Glutamatergic neuron (in vitro differentiated cells): ENCODE measurements around the gene HES2. TPM values are rescaled to one million over a fixed set of nuclear protein-coding genes. Genes with fewer than 3 reads are reported as not detected.
"Not testable (repeated sequence)": the region's sequence is repeated elsewhere in the genome, so short reads cannot be mapped to it uniquely, and the experiment has no call there.

Source experiments
- DNase-seq: peaks from one replicate; pipeline ENCODE4 v3.0.0; 2022
- H3K27ac Mint-ChIP-seq: one replicate; pipeline ENCODE4 v1.8.0; 2020; ENCODE audit warnings: mild to moderate bottlenecking, mixed read lengths, inconsistent platforms; ENCODE audit not compliant: unreplicated experiment
- H3K27me3 Mint-ChIP-seq: one replicate; pipeline ENCODE4 v1.8.0; 2020; ENCODE audit warnings: mild to moderate bottlenecking, moderate library complexity, mixed read lengths, inconsistent platforms; ENCODE audit not compliant: unreplicated experiment
- H3K36me3 Mint-ChIP-seq: one replicate; pipeline ENCODE4 v1.8.0; 2020; ENCODE audit warnings: mild to moderate bottlenecking, mixed read lengths, inconsistent platforms; ENCODE audit not compliant: unreplicated experiment
- H3K4me1 Mint-ChIP-seq: one replicate; pipeline ENCODE4 v1.8.0; 2020; ENCODE audit warnings: mild to moderate bottlenecking, low read depth, mixed read lengths, inconsistent platforms; ENCODE audit not compliant: unreplicated experiment
- H3K4me3 Mint-ChIP-seq: one replicate; pipeline ENCODE4 v1.8.0; 2020; ENCODE audit warnings: mild to moderate bottlenecking, mixed read lengths, inconsistent platforms; ENCODE audit not compliant: unreplicated experiment
- H3K9me3 Mint-ChIP-seq: one replicate; pipeline ENCODE4 v1.8.0; 2020; ENCODE audit warnings: mild to moderate bottlenecking, moderate library complexity, mixed read lengths, inconsistent platforms; ENCODE audit not compliant: unreplicated experiment
- total RNA-seq: library from RNA; stranded (reverse); fragmentation: NEBNext Ultra II Directional; extraction: Animal tissue kit (Norgen Biotek cat#: 25700); gene quantifications from one replicate; pipeline ENCODE4 v1.2.1, GENCODE V29; 2021; ENCODE audit not compliant: unreplicated experiment
- TF ChIP-seq, protein P1 (sequence below): fragments of 200-600 bp; sonication (generic); IDR thresholded peaks from one replicate; pipeline ENCODE4 v1.5.0; 2021; ENCODE audit not compliant: partially characterized antibody, unreplicated experiment

The HES2 gene
- total RNA-seq, 1 donor from 2014 or later, result 54.6 TPM

DNA sequence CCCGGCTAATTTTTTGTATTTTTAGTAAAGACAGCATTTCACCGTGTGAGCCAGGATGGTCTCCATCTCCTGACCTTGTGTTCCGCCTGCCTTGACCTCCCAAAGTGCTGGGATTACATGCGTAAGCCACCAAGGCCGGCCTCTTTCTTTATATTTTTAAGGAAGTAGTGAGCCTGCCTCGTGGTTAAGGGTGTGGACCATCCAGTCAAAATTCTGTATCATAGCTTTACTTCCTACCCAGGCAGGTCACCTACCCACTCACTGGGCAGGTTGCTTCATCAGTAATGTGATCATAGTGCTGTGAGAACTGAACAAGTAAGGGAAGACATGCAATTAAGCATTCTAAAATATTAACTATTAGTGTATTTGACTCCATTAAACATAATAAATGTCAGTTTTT, 18.0 kb downstream of the HES2 start:
- Mint-ChIP-seq H3K9me3 (peaks cover 12% of the 10 kb centered on the region), H3K27ac (no peak overlapping the region), H3K27me3 (peaks cover 6% of the 10 kb centered on the region), H3K36me3 (no peaks in the 10 kb centered on the region), H3K4me3 (no peak overlapping the region), H3K4me1 (peaks cover 7% of the 10 kb centered on the region)
- TF ChIP-seq, protein P1, sequence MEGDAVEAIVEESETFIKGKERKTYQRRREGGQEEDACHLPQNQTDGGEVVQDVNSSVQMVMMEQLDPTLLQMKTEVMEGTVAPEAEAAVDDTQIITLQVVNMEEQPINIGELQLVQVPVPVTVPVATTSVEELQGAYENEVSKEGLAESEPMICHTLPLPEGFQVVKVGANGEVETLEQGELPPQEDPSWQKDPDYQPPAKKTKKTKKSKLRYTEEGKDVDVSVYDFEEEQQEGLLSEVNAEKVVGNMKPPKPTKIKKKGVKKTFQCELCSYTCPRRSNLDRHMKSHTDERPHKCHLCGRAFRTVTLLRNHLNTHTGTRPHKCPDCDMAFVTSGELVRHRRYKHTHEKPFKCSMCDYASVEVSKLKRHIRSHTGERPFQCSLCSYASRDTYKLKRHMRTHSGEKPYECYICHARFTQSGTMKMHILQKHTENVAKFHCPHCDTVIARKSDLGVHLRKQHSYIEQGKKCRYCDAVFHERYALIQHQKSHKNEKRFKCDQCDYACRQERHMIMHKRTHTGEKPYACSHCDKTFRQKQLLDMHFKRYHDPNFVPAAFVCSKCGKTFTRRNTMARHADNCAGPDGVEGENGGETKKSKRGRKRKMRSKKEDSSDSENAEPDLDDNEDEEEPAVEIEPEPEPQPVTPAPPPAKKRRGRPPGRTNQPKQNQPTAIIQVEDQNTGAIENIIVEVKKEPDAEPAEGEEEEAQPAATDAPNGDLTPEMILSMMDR, result no peak
- DNase-seq, result no peak

GRCh38 chr1:6399294-6399693, 20.4 kb downstream of the HES2 start:
- TF ChIP-seq, protein P1, result no peak
- Mint-ChIP-seq H3K36me3 (no peaks in the 10 kb centered on the region), H3K4me1 (peaks cover 4% of the 10 kb centered on the region), H3K27ac (no peak overlapping the region), H3K4me3 (no peak overlapping the region), H3K9me3 (peaks cover 11% of the 10 kb centered on the region), H3K27me3 (no peaks in the 10 kb centered on the region)
- no peak for DNase-seq

DNA sequence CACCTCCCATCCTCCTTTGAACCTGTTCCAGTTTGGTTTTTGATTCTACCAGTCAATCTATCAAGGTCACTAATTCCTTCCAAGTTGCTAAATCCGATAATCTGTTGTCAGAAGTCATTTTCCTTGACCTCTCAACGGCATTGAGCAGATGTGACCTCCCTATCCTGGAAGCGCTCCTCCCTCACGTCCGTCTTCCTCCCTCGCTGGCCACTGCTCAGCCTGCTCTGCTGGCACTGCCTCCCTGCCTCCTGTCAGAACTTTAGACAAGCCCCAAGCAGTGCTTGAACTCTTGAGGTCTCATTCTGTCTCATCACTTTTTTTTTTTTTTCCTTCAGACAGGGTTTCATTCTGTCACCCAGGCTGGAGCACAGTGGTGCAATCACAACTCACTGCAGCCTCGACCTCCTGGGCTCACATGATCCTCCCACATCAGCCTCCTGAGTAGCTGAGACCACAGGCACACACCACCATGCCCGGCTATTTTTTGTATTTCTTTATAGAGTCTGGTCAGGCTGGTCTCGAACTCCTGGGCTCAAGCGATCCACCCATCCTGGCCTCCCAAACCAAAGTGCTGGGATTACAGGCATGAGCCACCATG, 21.8 kb downstream of the HES2 start:
- H3K27ac Mint-ChIP-seq, result no peak overlapping the region
- H3K4me1 Mint-ChIP-seq, result peaks cover 9% of the 10 kb centered on the region
- TF ChIP-seq, protein P1, result no peak
- H3K9me3 Mint-ChIP-seq, result peaks cover 17% of the 10 kb centered on the region
- DNase-seq, result no peak
- no peaks in the 10 kb centered on the region for H3K27me3 Mint-ChIP-seq
- H3K4me3 Mint-ChIP-seq, result no peak overlapping the region
- H3K36me3 Mint-ChIP-seq, result no peaks in the 10 kb centered on the region

DNA sequence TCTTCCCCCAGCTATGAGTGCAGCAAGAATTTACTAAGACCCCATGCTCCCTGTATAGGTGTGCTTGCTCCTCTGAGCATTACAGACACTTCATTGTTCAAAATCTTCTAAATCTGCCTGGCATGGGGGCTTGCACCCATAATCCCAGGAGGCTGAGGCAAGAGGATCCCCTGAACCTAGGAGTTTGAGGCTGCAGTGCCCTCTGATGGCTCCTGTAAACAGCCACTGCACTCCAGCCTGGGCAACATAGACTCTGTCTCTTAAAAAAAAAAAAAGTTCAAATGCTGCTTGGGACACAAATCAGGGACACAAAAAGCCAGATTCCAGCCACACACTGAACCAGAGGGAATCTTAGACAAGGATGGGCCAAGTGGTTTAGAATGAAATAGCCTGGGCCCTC, 22.7 kb downstream of the HES2 start:
- H3K4me3 Mint-ChIP-seq, result no peak overlapping the region
- peaks cover 2% of the 10 kb centered on the region for H3K27me3 Mint-ChIP-seq
- H3K27ac Mint-ChIP-seq, result no peak overlapping the region
- H3K4me1 Mint-ChIP-seq, result peaks cover 10% of the 10 kb centered on the region
- TF ChIP-seq, protein P1, result no peak
- no peaks in the 10 kb centered on the region for H3K36me3 Mint-ChIP-seq
- no peak for DNase-seq
- H3K9me3 Mint-ChIP-seq, result peaks cover 17% of the 10 kb centered on the region

DNA sequence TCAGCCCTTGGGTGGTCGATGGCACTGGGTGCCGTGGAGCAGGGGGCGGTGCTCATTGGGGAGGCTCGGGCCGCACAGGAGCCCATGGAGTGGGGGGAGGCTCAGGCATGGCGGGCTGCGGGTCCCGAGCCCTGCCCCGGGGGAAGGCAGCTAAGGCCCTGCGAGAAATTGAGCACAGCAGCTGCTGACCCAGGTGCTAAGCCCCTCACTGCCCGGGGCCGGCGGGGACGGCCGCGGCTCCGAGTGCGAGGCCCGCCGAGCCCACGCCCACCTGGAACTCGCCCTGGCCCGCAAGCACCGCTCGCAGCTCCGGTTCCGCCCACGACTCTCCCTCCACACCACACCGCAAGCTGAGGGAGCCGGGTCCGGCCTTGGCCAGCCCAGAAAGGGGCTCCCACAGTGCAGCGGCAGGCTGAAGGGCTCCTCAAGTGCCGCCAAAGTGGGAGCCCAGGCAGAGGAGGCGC, 23.9 kb downstream of the HES2 start:
- not testable (repeated sequence) for H3K36me3 Mint-ChIP-seq, H3K27ac Mint-ChIP-seq, DNase-seq, H3K4me3 Mint-ChIP-seq, H3K27me3 Mint-ChIP-seq
- Mint-ChIP-seq H3K9me3 (peaks cover 17% of the 10 kb centered on the region), H3K4me1 (peaks cover 13% of the 10 kb centered on the region)

DNA sequence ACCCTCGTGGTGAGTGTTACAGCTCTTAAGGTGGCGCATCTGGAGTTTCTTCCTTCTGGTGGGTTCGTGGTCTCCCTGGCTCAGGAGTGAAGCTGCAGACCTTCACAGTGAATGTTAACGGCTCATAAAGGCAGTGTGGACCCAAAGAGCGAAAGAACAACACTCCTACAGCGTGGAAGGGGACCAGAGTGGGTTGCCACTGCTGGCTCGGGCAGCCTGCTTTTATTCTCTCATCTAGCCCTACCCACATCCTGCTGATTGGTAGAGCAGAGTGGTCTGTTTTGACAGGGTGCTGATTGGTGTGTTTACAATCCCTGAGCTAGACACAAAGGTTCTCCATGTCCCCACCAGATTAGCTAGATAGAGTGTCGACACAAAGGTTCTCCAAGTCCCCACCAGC, 24.6 kb downstream of the HES2 start:
- DNase-seq, H3K4me3 Mint-ChIP-seq, H3K36me3 Mint-ChIP-seq, H3K27me3 Mint-ChIP-seq: not testable (repeated sequence)
- Mint-ChIP-seq H3K9me3 (peaks cover 17% of the 10 kb centered on the region), H3K4me1 (peaks cover 13% of the 10 kb centered on the region), H3K27ac (peak overlapping the region; percentile 38)
